Lower leg skin (tissue), 3 donors: Measurements from ENCODE around the gene ISCA1.

Experiments used
- CTCF ChIP-seq, 3 donors: fragments of 450-650 bp; IDR thresholded peaks; one replicate each; pipeline ENCODE4 v1.5.1; 2016; ENCODE audit warnings: antibody characterized with exemption in 3 of 3, mild to moderate bottlenecking in 3 of 3, moderate library complexity in 2 of 3
- POLR2A ChIP-seq, 2 donors: fragments of 450-650 bp; IDR thresholded peaks; one replicate each; pipeline ENCODE4 v1.6.1; 2016 to 2017; ENCODE audit warnings: antibody characterized with exemption in 2 of 2, mild to moderate bottlenecking in 1 of 2, moderate library complexity in 1 of 2

- no peak for TF ChIP-seq CTCF (IDR thresholded peaks at IDR 0.05)
- TF ChIP-seq POLR2A (IDR thresholded peaks at IDR 0.05) = no peak
Observed at GRCh38 chr9:86324901-86325300, 42.6 kb upstream of the ISCA1 start.
